Measurements from ENCODE around the gene FOXP4.

Gene FOXP4

GRCh38 chr6:41635365-41635764 lies 89.2 kb downstream of the FOXP4 start:
- no peak for TF ChIP-seq CTCF (IDR thresholded peaks at IDR 0.05; ENCODE audit: low read depth, low read length)
- TF ChIP-seq EZH2phosphoT487 (IDR thresholded peaks at IDR 0.05; ENCODE audit: low read depth), result no peak
- Histone ChIP-seq H3K36me3 (replicated peaks; ENCODE audit: low read depth, low read length) (no peaks in the 10 kb centered on the region), H4K20me1 (ENCODE audit: insufficient read depth, low read length) (no peaks in the 10 kb centered on the region), H3K27me3 (ENCODE audit: low read depth, low read length) (peaks cover 13% of the 10 kb centered on the region), H3K27ac (ENCODE audit: low read length) (no peak overlapping the region), H2AFZ (ENCODE audit: low read depth, low read length) (no peak overlapping the region), H3K9me3 (ENCODE audit: insufficient read depth, low read length) (no peaks in the 10 kb centered on the region), H3K4me3 (ENCODE audit: low read length) (no peak overlapping the region), H3K4me1 (ENCODE audit: low read length) (no peaks in the 10 kb centered on the region), H3K9ac (ENCODE audit: low read length) (no peak overlapping the region), H3K79me2 (ENCODE audit: low read length) (no peaks in the 10 kb centered on the region), H3K4me2 (ENCODE audit: low read length) (no peak overlapping the region)

GRCh38 chr6:41636833-41637193 lies 90.6 kb downstream of the FOXP4 start:
- Histone ChIP-seq H3K9ac (ENCODE audit: low read length) (no peak overlapping the region), H3K27ac (ENCODE audit: low read length) (no peak overlapping the region), H3K4me1 (ENCODE audit: low read length) (no peaks in the 10 kb centered on the region), H2AFZ (ENCODE audit: low read depth, low read length) (no peak overlapping the region), H3K79me2 (ENCODE audit: low read length) (no peaks in the 10 kb centered on the region), H3K27me3 (ENCODE audit: low read depth, low read length) (peaks cover 11% of the 10 kb centered on the region), H4K20me1 (ENCODE audit: insufficient read depth, low read length) (no peaks in the 10 kb centered on the region), H3K9me3 (ENCODE audit: insufficient read depth, low read length) (no peaks in the 10 kb centered on the region), H3K4me2 (ENCODE audit: low read length) (no peak overlapping the region), H3K4me3 (ENCODE audit: low read length) (no peak overlapping the region), H3K36me3 (replicated peaks; ENCODE audit: low read depth, low read length) (no peaks in the 10 kb centered on the region)
- no peak for TF ChIP-seq CTCF (IDR thresholded peaks at IDR 0.05; ENCODE audit: low read depth, low read length)
- TF ChIP-seq EZH2phosphoT487 (IDR thresholded peaks at IDR 0.05; ENCODE audit: low read depth), result no peak

- no peaks in the 10 kb centered on the region for H3K79me2 ChIP-seq (ENCODE audit: low read length)
- H3K27ac ChIP-seq (ENCODE audit: low read length), result no peak overlapping the region
- H3K9ac ChIP-seq (ENCODE audit: low read length), result no peak overlapping the region
- TF ChIP-seq EZH2phosphoT487 (IDR thresholded peaks at IDR 0.05; ENCODE audit: low read depth) (no peak), CTCF (IDR thresholded peaks at IDR 0.05; ENCODE audit: low read depth, low read length) (no peak)
- peaks cover 9% of the 10 kb centered on the region for H3K27me3 ChIP-seq (ENCODE audit: low read depth, low read length)
- no peak overlapping the region for H3K4me2 ChIP-seq (ENCODE audit: low read length)
- no peaks in the 10 kb centered on the region for H3K4me1 ChIP-seq (ENCODE audit: low read length)
- H3K36me3 ChIP-seq (replicated peaks; ENCODE audit: low read depth, low read length), result no peaks in the 10 kb centered on the region
- no peak overlapping the region for H3K4me3 ChIP-seq (ENCODE audit: low read length)
- H4K20me1 ChIP-seq (ENCODE audit: insufficient read depth, low read length), result no peaks in the 10 kb centered on the region
- H2AFZ ChIP-seq (ENCODE audit: low read depth, low read length), result no peak overlapping the region
- no peaks in the 10 kb centered on the region for H3K9me3 ChIP-seq (ENCODE audit: insufficient read depth, low read length)
These were observed 91.2 kb downstream of the FOXP4 start for GRCh38 chr6:41637194-41638001.

GRCh38 chr6:41638002-41638934 lies 92.1 kb downstream of the FOXP4 start, which contains the start of gene MDFI:
TSS of gene MDFI (plus strand) at chr6:41638468. CDS start at chr6:41638750, 282 bp downstream.
- H3K27ac ChIP-seq (ENCODE audit: low read length), result no peak within 1 kb of the TSS
- no peaks in the 10 kb centered on the region for H3K4me1 ChIP-seq (ENCODE audit: low read length)
- no peak within 1 kb of the TSS for H2AFZ ChIP-seq (ENCODE audit: low read depth, low read length)
- no peak within 1 kb of the TSS for H3K9ac ChIP-seq (ENCODE audit: low read length)
- H4K20me1 ChIP-seq (ENCODE audit: insufficient read depth, low read length), result no peaks in the 10 kb centered on the region
- TF ChIP-seq CTCF (IDR thresholded peaks at IDR 0.05; ENCODE audit: low read depth, low read length) (no peak), EZH2phosphoT487 (IDR thresholded peaks at IDR 0.05; ENCODE audit: low read depth) (no peak)
- no peak within 1 kb of the TSS for H3K4me2 ChIP-seq (ENCODE audit: low read length)
- no peaks in the 10 kb centered on the region for H3K79me2 ChIP-seq (ENCODE audit: low read length)
- peaks cover 10% of the 10 kb centered on the region for H3K27me3 ChIP-seq (ENCODE audit: low read depth, low read length)
- no peaks in the 10 kb centered on the region for H3K36me3 ChIP-seq (replicated peaks; ENCODE audit: low read depth, low read length)
- no peak within 1 kb of the TSS for H3K4me3 ChIP-seq (ENCODE audit: low read length)
- no peaks in the 10 kb centered on the region for H3K9me3 ChIP-seq (ENCODE audit: insufficient read depth, low read length)

Data from OCI-LY3 (cell line).